HG03175 (cell line): Measurements from ENCODE around the gene FHIT.

Experiments used
- ATAC-seq: cut with Tn5 transposase; IDR thresholded peaks from one replicate; pipeline ENCODE4 v1.9.1; 2021; ENCODE audit warnings: mild to moderate bottlenecking, moderate library complexity; ENCODE audit not compliant: unreplicated experiment

The FHIT gene

DNA sequence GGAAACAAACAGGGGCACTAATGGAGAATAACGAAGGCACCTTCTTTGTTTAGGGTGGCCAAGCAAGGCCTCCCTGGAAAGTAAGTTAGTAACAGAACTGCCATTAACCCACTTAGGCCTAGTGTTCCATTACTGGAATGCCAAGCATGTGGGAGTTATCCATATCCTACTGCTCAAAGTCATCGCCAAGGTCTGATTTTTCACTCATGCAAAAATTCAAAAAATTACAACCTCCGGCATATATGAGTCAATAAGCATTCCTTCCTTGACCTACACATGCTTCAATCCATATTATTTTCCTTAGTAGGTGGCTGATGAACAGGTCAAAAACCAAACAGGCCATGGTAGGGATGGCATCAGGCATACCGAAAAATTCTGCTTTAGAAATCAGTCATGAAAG lies 1097.2 kb downstream of the FHIT start:
- no peak for ATAC-seq

- no peak for ATAC-seq
Measured at GRCh38 chr3:60153221-60153999, 1097.8 kb downstream of the FHIT start.

DNA sequence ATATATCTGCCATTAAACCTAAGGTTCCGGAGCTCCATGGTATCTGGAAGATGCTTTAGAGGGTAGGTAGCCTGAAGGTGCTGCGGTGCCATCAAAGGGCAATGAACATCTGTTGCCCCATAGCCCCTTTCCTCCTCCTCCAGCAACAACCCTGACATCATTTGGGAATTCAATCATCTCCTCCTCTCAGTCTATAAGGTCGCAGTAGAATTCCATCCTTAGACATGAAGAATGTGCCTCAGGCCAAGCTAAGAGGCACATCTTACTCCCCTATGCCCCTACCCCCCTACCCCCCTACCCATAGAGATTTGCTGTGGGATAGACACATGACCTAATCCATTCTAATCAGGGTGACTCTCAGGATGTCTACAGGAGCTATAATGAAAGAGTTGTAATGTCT lies 1101.8 kb downstream of the FHIT start:
- ATAC-seq: no peak

GRCh38 chr3:60147249-60147950 lies 1103.9 kb downstream of the FHIT start:
- ATAC-seq: no peak

DNA sequence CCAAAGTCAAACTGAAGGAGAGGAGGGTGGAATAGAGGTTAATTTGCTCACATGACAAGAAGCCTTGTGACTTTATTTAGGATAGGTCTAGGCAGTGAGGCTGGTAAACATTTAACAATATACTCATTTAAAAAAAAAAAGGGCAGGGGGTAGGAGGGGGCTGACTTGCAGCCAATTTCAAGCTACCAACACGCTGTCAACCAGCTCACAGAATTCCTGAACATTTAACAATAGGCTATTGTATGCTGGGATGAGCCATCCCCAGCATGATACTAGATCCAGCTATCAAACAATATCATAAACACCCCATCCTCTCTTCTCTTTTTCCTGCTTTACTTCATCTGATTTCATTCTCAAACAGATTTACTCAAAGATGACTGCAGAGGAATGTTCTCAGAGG lies 1105.1 kb downstream of the FHIT start:
- no peak for ATAC-seq

- ATAC-seq: no peak
Measured at GRCh38 chr3:60144071-60144470, 1107.2 kb downstream of the FHIT start.

GRCh38 chr3:60142009-60142408 lies 1109.2 kb downstream of the FHIT start:
- ATAC-seq: no peak

GRCh38 chr3:60140160-60140559 lies 1111.1 kb downstream of the FHIT start:
- ATAC-seq: no peak

- ATAC-seq: no peak
Measured at GRCh38 chr3:60136601-60137000, 1114.7 kb downstream of the FHIT start.

GRCh38 chr3:60135474-60135873 lies 1115.8 kb downstream of the FHIT start:
- no peak for ATAC-seq

GRCh38 chr3:60133269-60134162 lies 1117.7 kb downstream of the FHIT start:
- no peak for ATAC-seq

- ATAC-seq: no peak
Measured at GRCh38 chr3:60131618-60132017, 1119.6 kb downstream of the FHIT start.

- ATAC-seq: no peak
Measured at GRCh38 chr3:60126511-60127304, 1124.5 kb downstream of the FHIT start.

DNA sequence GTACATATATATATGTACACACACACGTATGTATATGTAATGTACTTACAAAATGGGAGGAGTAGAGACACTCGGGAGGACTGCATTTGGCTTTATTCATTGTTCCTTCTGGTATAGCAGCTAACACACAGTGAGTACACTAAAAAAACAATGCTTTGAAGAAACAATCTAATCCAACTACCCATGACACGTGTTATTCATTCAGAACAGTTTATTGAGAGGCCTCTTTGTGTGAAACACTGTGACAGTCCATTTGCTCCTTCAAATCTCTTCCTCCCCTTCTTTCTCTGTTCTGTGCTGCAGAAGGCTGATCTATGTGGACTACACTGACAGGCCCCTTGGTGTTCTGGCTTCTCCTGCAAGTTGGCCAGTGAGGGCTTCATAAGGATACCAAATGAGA lies 1125.6 kb downstream of the FHIT start:
- no peak for ATAC-seq

DNA sequence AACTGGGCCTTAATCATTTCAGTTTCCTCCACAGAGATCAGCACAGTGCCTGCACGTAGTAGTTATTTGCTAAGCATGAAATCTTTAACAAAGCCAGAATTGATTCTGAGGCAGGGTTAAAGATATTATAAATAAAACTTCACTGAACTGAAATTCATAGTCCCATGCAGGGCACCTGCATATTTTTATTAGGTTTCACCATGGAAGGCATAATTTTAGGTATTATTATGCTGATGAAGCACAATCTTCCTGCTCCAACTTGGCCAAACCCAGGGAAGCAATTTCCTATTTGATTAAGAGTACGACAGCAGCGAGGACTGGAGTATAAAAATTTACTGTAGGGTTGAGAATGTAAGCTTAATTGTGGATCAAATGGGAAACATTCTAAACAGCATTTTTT lies 1131.0 kb downstream of the FHIT start:
- no peak for ATAC-seq

DNA sequence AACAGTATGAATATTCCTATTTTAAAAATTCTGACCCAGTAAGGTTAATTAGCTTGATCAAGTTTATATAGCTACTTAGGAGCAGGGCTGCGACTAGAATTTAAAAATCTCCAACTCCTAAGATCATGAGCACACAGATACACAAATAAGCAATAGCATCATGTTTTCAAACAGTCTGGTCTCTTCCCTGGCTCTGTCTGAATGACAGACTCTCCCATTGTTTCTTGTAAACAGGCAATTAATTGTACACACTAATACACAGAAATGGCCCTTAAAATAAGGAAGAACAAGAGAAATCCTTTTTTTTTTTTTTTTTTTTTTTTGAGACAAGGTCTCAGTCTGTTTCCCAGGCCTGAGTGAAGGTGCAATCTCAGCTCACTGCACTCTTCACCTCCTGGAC lies 1137.1 kb downstream of the FHIT start:
- ATAC-seq: no peak

DNA sequence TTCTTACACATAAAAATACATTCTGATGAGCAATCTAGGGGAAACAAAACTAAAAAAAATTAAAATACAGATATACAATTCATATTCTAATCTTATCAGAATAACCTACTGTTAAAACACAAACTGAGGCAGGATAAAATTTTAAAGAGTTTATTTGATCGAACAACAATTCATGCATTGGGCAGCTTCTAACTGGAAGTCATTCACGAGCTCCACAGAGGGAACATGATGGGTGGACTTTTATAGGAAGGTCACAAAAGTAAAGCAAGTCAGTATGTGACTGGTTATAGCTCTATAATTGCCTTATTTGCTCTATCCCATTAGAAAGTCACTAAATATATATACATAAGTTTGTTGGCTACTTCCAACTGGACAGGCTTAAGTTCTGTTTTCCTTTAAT lies 1144.0 kb downstream of the FHIT start:
- no peak for ATAC-seq

- ATAC-seq: no peak
Measured at GRCh38 chr3:60102154-60102553, 1149.1 kb downstream of the FHIT start.

GRCh38 chr3:60101621-60102020 lies 1149.6 kb downstream of the FHIT start:
- ATAC-seq: no peak

- ATAC-seq: no peak
Measured at GRCh38 chr3:60096403-60096802, 1154.8 kb downstream of the FHIT start.

DNA sequence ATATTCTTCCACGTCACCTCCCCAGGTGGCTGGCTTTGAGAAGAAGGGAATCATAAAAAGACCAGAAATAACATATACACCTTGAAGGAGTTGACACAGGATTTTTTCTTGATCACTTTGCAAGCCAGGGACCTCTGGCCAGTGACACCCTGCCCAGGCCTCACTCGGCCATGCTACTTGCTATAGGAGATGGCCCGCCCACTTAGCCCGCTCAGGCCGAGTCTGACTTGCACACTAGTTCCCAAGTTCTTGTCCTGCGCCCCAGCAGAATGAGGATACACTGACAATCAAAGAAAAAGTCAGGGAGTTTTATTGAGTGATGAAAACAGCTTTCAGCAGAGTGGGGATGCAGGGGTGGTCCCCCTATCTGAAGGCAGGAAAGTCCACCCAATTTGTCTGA lies 1155.3 kb downstream of the FHIT start:
- ATAC-seq: no peak
